ENCODE results near the gene SOCS6.

DNA sequence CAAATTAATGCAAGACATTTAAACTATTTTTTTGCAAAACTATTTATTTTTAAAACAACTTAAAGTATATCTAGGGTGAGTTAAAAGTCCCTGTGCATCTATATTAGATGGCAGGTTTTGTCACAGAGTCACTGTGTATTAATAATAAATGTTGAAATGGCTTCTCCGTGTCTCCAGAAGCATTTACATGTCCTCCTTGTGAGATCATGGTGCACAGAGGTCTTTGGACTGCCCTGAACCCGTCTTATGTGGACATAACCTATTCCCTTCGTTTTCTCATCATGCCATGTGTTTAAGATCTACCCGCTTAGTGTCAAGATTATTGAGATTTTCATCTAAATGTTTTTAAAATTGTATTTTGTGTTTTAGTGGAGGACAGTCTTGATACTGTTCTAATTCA, 39.3 kb downstream of the SOCS6 start:
- no peak for TF ChIP-seq POLR2A (IDR thresholded peaks at IDR 0.05)
- no peak for TF ChIP-seq CTCF (IDR thresholded peaks at IDR 0.05)
- no peak for TF ChIP-seq POLR2AphosphoS5 (IDR thresholded peaks at IDR 0.05; ENCODE audit: insufficient read depth in 1 of 2, low read depth in 1 of 2)
